ENCODE data around the gene NCOR1.

Gene NCOR1

GRCh38 chr17:16027708-16028584 lies 187.4 kb downstream of the NCOR1 start:
- TF ChIP-seq CTCF (IDR thresholded peaks at IDR 0.05; ENCODE audit: low read depth, low read length) (no peak), EZH2phosphoT487 (IDR thresholded peaks at IDR 0.05; ENCODE audit: low read depth) (no peak)
- Histone ChIP-seq H3K27ac (ENCODE audit: low read length) (peak overlapping the region; percentile 66), H3K9ac (ENCODE audit: low read length) (no peak overlapping the region), H3K36me3 (replicated peaks; ENCODE audit: low read depth, low read length) (peaks cover 60% of the 10 kb centered on the region), H3K27me3 (ENCODE audit: low read depth, low read length) (no peaks in the 10 kb centered on the region), H2AFZ (ENCODE audit: low read depth, low read length) (no peak overlapping the region), H3K4me3 (ENCODE audit: low read length) (no peak overlapping the region), H3K4me2 (ENCODE audit: low read length) (0 out of 2 replicates have a peak overlapping the region, but pooled peaks have one; percentile 27), H4K20me1 (ENCODE audit: insufficient read depth, low read length) (no peaks in the 10 kb centered on the region; the same call in none of the 2 replicates), H3K9me3 (ENCODE audit: insufficient read depth, low read length) (no peaks in the 10 kb centered on the region), H3K4me1 (ENCODE audit: low read length) (peaks cover 12% of the 10 kb centered on the region), H3K79me2 (ENCODE audit: low read length) (no peaks in the 10 kb centered on the region)

- Histone ChIP-seq H3K9ac (ENCODE audit: low read length) (no peak overlapping the region), H4K20me1 (ENCODE audit: insufficient read depth, low read length) (no peaks in the 10 kb centered on the region; the same call in none of the 2 replicates), H2AFZ (ENCODE audit: low read depth, low read length) (no peak overlapping the region), H3K4me3 (ENCODE audit: low read length) (no peak overlapping the region), H3K27me3 (ENCODE audit: low read depth, low read length) (no peaks in the 10 kb centered on the region), H3K4me1 (ENCODE audit: low read length) (peaks cover 12% of the 10 kb centered on the region), H3K4me2 (ENCODE audit: low read length) (no peak overlapping the region), H3K9me3 (ENCODE audit: insufficient read depth, low read length) (no peaks in the 10 kb centered on the region), H3K36me3 (replicated peaks; ENCODE audit: low read depth, low read length) (peaks cover 57% of the 10 kb centered on the region), H3K27ac (ENCODE audit: low read length) (no peak overlapping the region), H3K79me2 (ENCODE audit: low read length) (peaks cover 4% of the 10 kb centered on the region; the same call in 1 of the 2 replicates)
- no peak for TF ChIP-seq CTCF (IDR thresholded peaks at IDR 0.05; ENCODE audit: low read depth, low read length)
- TF ChIP-seq EZH2phosphoT487 (IDR thresholded peaks at IDR 0.05; ENCODE audit: low read depth) = no peak
Observed at GRCh38 chr17:16026895-16027294, 188.4 kb downstream of the NCOR1 start.

GRCh38 chr17:16025202-16025601 lies 190.1 kb downstream of the NCOR1 start:
- TF ChIP-seq EZH2phosphoT487 (IDR thresholded peaks at IDR 0.05; ENCODE audit: low read depth) (no peak), CTCF (IDR thresholded peaks at IDR 0.05; ENCODE audit: low read depth, low read length) (no peak)
- Histone ChIP-seq H2AFZ (ENCODE audit: low read depth, low read length) (no peak overlapping the region), H3K4me2 (ENCODE audit: low read length) (no peak overlapping the region), H3K27me3 (ENCODE audit: low read depth, low read length) (no peaks in the 10 kb centered on the region), H3K9me3 (ENCODE audit: insufficient read depth, low read length) (no peaks in the 10 kb centered on the region), H4K20me1 (ENCODE audit: insufficient read depth, low read length) (no peaks in the 10 kb centered on the region; the same call in none of the 2 replicates), H3K9ac (ENCODE audit: low read length) (no peak overlapping the region), H3K4me3 (ENCODE audit: low read length) (no peak overlapping the region), H3K27ac (ENCODE audit: low read length) (no peak overlapping the region), H3K4me1 (ENCODE audit: low read length) (peaks cover 12% of the 10 kb centered on the region), H3K36me3 (replicated peaks; ENCODE audit: low read depth, low read length) (peaks cover 50% of the 10 kb centered on the region), H3K79me2 (ENCODE audit: low read length) (peaks cover 4% of the 10 kb centered on the region; the same call in 1 of the 2 replicates)

GRCh38 chr17:16023881-16024280 lies 191.5 kb downstream of the NCOR1 start:
- Histone ChIP-seq H3K36me3 (replicated peaks; ENCODE audit: low read depth, low read length) (peaks cover 45% of the 10 kb centered on the region), H3K79me2 (ENCODE audit: low read length) (peaks cover 4% of the 10 kb centered on the region; the same call in 1 of the 2 replicates), H3K4me3 (ENCODE audit: low read length) (no peak overlapping the region), H3K9ac (ENCODE audit: low read length) (no peak overlapping the region), H3K27ac (ENCODE audit: low read length) (no peak overlapping the region), H3K27me3 (ENCODE audit: low read depth, low read length) (no peaks in the 10 kb centered on the region), H4K20me1 (ENCODE audit: insufficient read depth, low read length) (no peaks in the 10 kb centered on the region; the same call in none of the 2 replicates), H3K4me1 (ENCODE audit: low read length) (peaks cover 12% of the 10 kb centered on the region), H2AFZ (ENCODE audit: low read depth, low read length) (no peak overlapping the region), H3K9me3 (ENCODE audit: insufficient read depth, low read length) (no peaks in the 10 kb centered on the region), H3K4me2 (ENCODE audit: low read length) (no peak overlapping the region)
- TF ChIP-seq EZH2phosphoT487 (IDR thresholded peaks at IDR 0.05; ENCODE audit: low read depth) (no peak), CTCF (IDR thresholded peaks at IDR 0.05; ENCODE audit: low read depth, low read length) (no peak)
